ENCODE measurements around the gene AOC3. TPM values are rescaled to one million over a fixed set of nuclear protein-coding genes. Genes with fewer than 3 reads are reported as not detected.
"Not testable (repeated sequence)": the region's sequence is repeated elsewhere in the genome, so short reads cannot be mapped to it uniquely, and the experiment has no call there.

AOC3 gene
- total RNA-seq, 1 donor from 2014 or later: 23.0 TPM

GRCh38 chr17:42866631-42867575 is 15.9 kb downstream of the AOC3 start:
- DNase-seq: peak; percentile 29

GRCh38 chr17:42867694-42868261 is 16.8 kb downstream of the AOC3 start:
- not testable (repeated sequence) for DNase-seq

- no peak for DNase-seq
These were observed 17.3 kb downstream of the AOC3 start for GRCh38 chr17:42868338-42868737.

- DNase-seq: no peak
These were observed 20.6 kb downstream of the AOC3 start for GRCh38 chr17:42871647-42872046.

GRCh38 chr17:42872251-42872965 is 21.4 kb downstream of the AOC3 start:
- no peak for DNase-seq

GRCh38 chr17:42873315-42873714 is 22.3 kb downstream of the AOC3 start:
- DNase-seq: no peak

- peak; percentile 20 for DNase-seq
These were observed 23.1 kb downstream of the AOC3 start for GRCh38 chr17:42873932-42874695.

- DNase-seq: no peak
These were observed 26.0 kb downstream of the AOC3 start for GRCh38 chr17:42877037-42877436.

GRCh38 chr17:42878123-42878880 is 27.3 kb downstream of the AOC3 start:
- no peak for DNase-seq

GRCh38 chr17:42878924-42879595 is 28.1 kb downstream of the AOC3 start:
- no peak for DNase-seq

GRCh38 chr17:42879596-42879985 is 28.6 kb downstream of the AOC3 start:
- DNase-seq: no peak

- DNase-seq: no peak
These were observed 29.8 kb downstream of the AOC3 start for GRCh38 chr17:42880776-42881310.

GRCh38 chr17:42881706-42882105 is 30.7 kb downstream of the AOC3 start:
- DNase-seq: not testable (repeated sequence)

- DNase-seq: no peak
These were observed 31.2 kb downstream of the AOC3 start for GRCh38 chr17:42882166-42882565.

- no peak for DNase-seq
These were observed 33.0 kb downstream of the AOC3 start for GRCh38 chr17:42883802-42884558.

GRCh38 chr17:42885806-42886205 is 34.8 kb downstream of the AOC3 start:
- DNase-seq: not testable (repeated sequence)

- no peak for DNase-seq
These were observed 35.5 kb downstream of the AOC3 start for GRCh38 chr17:42886283-42887176.

- DNase-seq: no peak
These were observed 38.8 kb downstream of the AOC3 start for GRCh38 chr17:42889809-42890208.
